Neural crest cell (in vitro differentiated cells): ENCODE measurements around the gene PREX1. TPM values are rescaled to one million over a fixed set of nuclear protein-coding genes. Genes with fewer than 3 reads are reported as not detected.
A peak's percentile ranks its signal among the peaks of the same experiment; 100 is the strongest.

ENCODE experiments used
- DNase-seq: peaks from one replicate; pipeline ENCODE4 v3.0.0; 2021; ENCODE audit warnings: low read depth, mixed read lengths, low spot score
- H3K27ac Mint-ChIP-seq: one replicate; pipeline ENCODE4 v1.8.0; 2021; ENCODE audit warnings: mild to moderate bottlenecking, mixed read lengths; ENCODE audit not compliant: unreplicated experiment
- H3K27me3 Mint-ChIP-seq: 2 replicates; pipeline ENCODE4 v1.8.0; 2021; ENCODE audit warnings: low read depth, mild to moderate bottlenecking, mixed read lengths
- H3K36me3 Mint-ChIP-seq: 2 replicates; pipeline ENCODE4 v1.8.0; 2021; ENCODE audit warnings: low read depth, mild to moderate bottlenecking, mixed read lengths
- H3K4me1 Mint-ChIP-seq: 2 replicates; pipeline ENCODE4 v1.8.0; 2021; ENCODE audit warnings: mixed read lengths
- H3K4me3 Mint-ChIP-seq: one replicate; pipeline ENCODE4 v1.8.0; 2021; ENCODE audit warnings: mild to moderate bottlenecking, mixed read lengths
- H3K9me3 Mint-ChIP-seq: 2 replicates; pipeline ENCODE4 v1.8.0; 2021; ENCODE audit warnings: mixed read lengths
- total RNA-seq: library from RNA; stranded (reverse); gene quantifications from 2 replicates; pipeline ENCODE4 v1.2.1, GENCODE V29; 2021
- TF ChIP-seq, protein P1 (sequence below): fragments of 200-600 bp; sonication (generic); conservative IDR thresholded peaks from 2 replicates; pipeline ENCODE4 v1.5.0; 2021; ENCODE audit warnings: antibody characterized with exemption, mild to moderate bottlenecking

Gene PREX1
- total RNA-seq, 1 donor from 2014 or later: 72.4 TPM

DNA sequence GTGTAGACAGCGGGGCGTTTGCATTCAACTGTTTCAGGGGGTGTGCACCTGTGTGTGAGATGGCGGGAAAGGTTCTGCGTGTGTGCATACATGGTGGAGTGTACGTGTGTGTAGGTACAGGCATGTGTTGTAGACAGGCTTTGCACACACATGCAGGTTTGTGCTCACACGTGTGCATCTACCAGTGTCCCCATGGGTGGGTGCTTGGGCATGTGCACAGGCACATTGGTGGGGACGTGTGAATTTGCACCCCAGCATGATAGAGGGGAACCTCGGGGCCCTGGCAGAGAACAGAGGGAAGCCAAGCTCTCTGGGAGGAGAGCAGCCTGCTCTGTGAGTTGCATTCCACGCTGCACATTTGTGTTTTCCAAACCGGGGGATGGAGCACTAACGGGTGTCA, 250.2 kb downstream of the PREX1 start:
- TF ChIP-seq, protein P1, sequence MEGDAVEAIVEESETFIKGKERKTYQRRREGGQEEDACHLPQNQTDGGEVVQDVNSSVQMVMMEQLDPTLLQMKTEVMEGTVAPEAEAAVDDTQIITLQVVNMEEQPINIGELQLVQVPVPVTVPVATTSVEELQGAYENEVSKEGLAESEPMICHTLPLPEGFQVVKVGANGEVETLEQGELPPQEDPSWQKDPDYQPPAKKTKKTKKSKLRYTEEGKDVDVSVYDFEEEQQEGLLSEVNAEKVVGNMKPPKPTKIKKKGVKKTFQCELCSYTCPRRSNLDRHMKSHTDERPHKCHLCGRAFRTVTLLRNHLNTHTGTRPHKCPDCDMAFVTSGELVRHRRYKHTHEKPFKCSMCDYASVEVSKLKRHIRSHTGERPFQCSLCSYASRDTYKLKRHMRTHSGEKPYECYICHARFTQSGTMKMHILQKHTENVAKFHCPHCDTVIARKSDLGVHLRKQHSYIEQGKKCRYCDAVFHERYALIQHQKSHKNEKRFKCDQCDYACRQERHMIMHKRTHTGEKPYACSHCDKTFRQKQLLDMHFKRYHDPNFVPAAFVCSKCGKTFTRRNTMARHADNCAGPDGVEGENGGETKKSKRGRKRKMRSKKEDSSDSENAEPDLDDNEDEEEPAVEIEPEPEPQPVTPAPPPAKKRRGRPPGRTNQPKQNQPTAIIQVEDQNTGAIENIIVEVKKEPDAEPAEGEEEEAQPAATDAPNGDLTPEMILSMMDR: no peak
- DNase-seq: no peak
- H3K27me3 Mint-ChIP-seq: peaks cover 2% of the 10 kb centered on the region
- no peaks in the 10 kb centered on the region for H3K4me1 Mint-ChIP-seq
- H3K36me3 Mint-ChIP-seq: no peaks in the 10 kb centered on the region
- H3K27ac Mint-ChIP-seq: peak overlapping the region; percentile 19
- no peaks in the 10 kb centered on the region for H3K9me3 Mint-ChIP-seq
- H3K4me3 Mint-ChIP-seq: no peak overlapping the region

DNA sequence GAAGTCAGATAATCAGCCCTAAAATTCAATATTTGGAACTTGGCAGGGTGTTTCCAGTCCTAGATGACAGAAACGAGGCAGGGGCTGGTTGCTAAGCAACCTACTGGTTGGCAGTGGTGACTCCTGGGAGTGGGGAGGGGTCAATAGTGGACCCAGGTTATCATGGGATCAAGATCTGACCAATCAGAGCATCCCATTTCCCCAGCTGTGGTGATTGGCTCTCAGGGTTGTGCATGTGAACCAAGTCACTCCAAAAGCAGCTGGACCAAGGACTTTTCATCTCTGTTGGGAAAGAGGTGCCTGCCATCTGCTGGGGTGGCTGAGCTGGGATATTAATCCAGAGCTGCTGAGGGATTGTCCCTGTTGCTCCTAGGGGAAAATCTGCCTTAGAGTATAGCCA, 253.4 kb downstream of the PREX1 start:
- DNase-seq: no peak
- H3K36me3 Mint-ChIP-seq: no peaks in the 10 kb centered on the region
- H3K27me3 Mint-ChIP-seq: peaks cover 1% of the 10 kb centered on the region
- TF ChIP-seq, protein P1: no peak
- no peak overlapping the region for H3K4me3 Mint-ChIP-seq
- peak overlapping the region; percentile 6 for H3K27ac Mint-ChIP-seq
- H3K4me1 Mint-ChIP-seq: no peaks in the 10 kb centered on the region
- H3K9me3 Mint-ChIP-seq: no peaks in the 10 kb centered on the region

Other genes with a start within 250 kb of the PREX1 start
- 16.9 and 18.0 TPM in 2 replicates for gene ARFGEF2, start 93.7 kb upstream of the PREX1 start, total RNA-seq
- 186 and 196 TPM in 2 replicates for gene CSE1L, start 218.3 kb upstream of the PREX1 start, total RNA-seq